GM18517 (cell line): ENCODE results near the gene RELN.

Experiments used
- ATAC-seq: cut with Tn5 transposase; IDR thresholded peaks from one replicate; pipeline ENCODE4 v1.9.1; 2021; ENCODE audit warnings: mild to moderate bottlenecking, moderate library complexity; ENCODE audit not compliant: unreplicated experiment

The RELN gene

GRCh38 chr7:103592844-103593243, 396.6 kb downstream of the RELN start:
- ATAC-seq, result no peak

GRCh38 chr7:103592187-103592586, 397.3 kb downstream of the RELN start:
- ATAC-seq, result no peak

DNA sequence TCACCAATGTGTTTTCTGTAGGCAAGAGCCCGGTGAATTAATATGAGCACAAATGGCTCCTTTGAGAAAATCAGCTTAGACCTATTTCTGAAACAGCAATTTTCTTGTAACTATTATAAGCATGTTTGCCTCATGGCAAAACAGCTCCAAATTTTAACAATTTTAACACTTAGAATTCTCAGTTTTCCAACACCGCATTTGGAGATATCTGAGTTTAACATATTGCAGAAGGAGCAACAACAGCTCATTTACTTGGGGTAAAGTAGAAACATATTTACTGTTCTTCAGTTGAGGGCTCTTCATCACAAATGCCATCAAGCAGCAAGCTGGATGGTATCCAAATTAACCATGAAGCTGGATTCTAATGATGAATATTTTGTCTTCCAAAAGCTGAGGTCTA, 409.4 kb downstream of the RELN start:
- ATAC-seq, result no peak

GRCh38 chr7:103577059-103577458, 412.4 kb downstream of the RELN start:
- no peak for ATAC-seq

- ATAC-seq, result no peak
These were observed 412.8 kb downstream of the RELN start for GRCh38 chr7:103576641-103577040.

DNA sequence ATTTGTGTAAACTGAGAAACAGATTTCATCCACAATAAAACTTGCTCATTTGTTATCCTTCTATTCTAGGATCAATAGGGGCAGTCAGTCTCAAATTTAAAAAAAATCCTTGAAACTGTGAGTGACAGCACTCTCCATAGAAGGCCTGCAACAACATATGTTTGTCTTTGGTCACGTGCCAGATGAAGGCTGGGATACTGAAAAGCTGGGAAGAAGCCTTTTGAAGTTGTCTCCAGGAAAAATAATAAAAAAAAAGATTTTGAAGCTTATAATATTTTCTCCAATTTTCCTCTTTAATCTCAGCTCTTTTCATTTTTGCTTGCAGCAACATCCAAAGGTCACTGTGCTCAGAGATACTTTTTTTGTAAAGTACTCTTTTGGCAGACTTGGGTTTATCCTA, 414.9 kb downstream of the RELN start:
- ATAC-seq, result no peak

GRCh38 chr7:103573479-103574058, 415.9 kb downstream of the RELN start:
- ATAC-seq, result no peak

DNA sequence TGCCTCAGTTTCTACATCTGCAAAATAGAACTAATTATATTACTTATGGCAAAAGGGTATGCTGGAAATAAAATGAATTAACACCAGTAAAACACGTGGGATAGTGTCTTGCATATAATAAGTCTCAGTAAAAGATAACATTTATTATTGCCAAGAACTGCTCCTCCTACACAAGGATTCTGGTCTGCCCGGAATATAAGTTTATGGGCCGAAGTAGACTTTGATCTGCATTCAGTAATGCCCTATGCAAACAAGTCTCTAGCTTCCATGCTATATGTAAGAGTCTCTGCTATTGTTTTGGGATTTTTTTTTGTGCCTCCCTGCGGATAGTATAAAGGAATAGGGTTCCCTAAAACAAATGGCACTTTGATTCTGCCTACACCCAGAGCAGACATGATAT, 417.9 kb downstream of the RELN start:
- no peak for ATAC-seq

DNA sequence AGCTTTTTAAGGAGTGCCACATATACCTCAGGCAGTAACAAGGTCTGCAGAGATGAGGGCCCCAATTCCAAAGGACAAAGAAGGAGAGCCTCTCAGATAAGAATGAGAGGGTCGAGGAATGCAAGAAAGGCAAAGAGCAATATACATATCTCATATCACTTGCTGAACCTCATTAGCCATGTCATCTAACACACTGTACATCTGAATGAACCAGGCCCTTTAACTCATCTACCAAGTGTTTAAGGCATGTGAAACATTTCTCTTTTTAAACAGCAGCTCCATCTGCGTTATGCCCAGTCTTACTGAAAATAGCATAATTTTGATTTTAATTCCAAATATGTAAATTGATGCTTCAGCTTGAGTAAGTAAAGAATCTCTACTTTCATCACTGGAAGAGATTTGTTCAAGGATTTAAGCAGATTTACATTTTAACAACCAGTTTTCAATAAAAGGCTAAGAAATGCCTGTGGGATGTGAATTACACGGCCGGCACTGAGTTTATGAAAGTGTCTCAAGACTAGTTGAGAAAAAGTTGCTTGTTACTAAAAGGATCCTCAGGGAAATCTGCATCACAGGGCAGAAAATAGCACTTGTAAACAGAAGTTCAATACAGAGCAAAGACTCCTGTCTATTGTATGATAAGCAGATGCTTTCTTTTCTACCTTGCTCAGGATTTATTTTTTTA, 419.7 kb downstream of the RELN start:
- no peak for ATAC-seq

DNA sequence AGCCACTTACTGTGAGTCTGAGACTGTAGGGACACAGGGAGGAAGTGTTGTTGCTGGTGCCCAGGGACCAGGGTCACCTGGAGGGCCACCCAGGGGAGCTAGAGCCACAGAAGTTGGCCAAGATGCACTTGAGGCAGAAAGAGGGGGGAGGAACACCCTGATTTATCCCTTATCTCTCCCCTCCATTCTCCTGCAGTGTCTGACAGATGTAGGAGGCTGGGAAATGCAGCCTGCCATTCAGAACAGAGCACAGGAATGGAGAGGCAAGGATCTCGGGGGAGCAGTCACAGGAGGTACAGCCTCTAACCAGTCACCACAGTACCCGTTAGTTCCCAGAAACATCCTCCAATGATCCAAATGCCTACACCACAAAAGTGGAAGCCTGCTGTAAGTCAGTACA, 425.0 kb downstream of the RELN start:
- ATAC-seq, result no peak

- ATAC-seq, result no peak
These were observed 429.3 kb downstream of the RELN start for GRCh38 chr7:103560136-103560535.

- ATAC-seq, result no peak
These were observed 438.4 kb downstream of the RELN start for GRCh38 chr7:103551016-103551415.

- ATAC-seq, result no peak
These were observed 439.7 kb downstream of the RELN start for GRCh38 chr7:103549786-103550185.

GRCh38 chr7:103547451-103548284, 441.8 kb downstream of the RELN start:
- no peak for ATAC-seq

DNA sequence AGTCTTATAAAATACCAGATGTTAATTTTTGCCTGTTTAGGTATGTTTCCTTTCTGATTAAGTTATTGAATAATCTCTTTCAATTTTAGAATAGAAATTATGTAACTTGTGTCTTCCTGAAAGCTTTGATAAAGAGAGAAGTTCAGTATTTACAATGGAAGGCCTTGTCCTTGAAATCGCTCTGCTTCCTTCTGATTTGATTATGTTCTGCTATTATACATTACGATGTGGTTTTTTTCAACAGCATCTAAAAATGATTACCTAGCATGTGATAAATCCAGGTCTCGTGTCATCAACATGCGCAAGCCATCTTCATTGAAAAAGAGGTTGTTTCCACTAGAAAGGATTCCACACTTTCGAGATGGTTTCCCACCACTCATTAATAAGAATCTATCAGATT, 447.0 kb downstream of the RELN start:
- no peak for ATAC-seq

GRCh38 chr7:103541947-103542346, 447.5 kb downstream of the RELN start:
- no peak for ATAC-seq

- no peak for ATAC-seq
These were observed 448.4 kb downstream of the RELN start for GRCh38 chr7:103541026-103541425.

DNA sequence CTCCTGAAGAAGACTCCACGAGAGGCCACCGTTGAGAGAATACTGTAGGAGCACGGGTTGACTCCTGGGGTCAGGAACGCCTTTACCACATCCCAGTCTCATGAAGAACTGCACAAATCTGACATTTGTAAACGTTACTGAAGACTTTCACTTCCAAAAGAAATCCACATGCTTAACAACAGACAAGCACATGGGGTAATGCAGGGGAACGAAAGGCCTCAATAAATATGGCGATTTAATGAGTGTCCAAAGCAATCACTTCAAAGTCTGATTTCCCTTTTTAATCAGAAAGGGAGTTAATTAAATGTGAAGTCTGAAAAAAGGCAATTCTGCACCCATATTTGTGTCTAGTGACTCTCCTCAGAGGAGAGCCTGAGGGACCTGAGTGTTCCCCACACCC, 449.1 kb downstream of the RELN start:
- no peak for ATAC-seq

GRCh38 chr7:103539875-103540274, 449.6 kb downstream of the RELN start:
- ATAC-seq, result no peak

DNA sequence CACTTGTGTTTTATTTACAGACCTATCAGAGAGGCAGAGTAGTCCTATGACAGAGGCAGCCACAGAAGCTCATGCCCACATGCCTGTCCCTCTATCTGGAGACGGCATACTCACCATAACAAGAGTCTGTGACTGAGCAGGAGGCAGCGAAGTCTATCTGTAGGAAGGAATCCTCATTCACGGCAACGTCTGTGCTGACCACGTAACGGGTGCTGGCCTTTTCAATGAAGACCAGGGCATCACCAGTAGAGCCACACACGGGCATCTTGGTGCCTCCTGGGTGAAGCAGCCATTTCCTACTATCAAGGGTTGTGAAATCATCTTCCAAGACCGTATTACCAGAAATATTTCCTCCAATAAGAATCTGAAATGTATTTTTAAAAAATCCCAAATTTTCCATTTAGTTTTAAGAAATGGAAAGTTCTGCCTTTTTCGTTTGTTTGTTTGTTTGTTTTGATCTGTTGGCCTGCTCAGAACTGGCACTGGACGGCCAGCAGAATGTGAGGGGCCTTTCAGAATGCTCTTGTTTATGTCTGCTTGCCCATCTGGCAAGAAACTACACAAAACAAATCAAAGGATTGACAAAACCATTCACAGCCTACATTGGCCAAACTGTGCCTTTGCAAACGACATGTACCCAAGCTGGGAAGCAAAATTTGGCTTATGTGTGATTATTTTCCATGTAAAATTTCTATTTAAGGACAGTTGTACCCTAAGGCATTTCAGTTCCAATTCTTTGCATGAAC, 450.3 kb downstream of the RELN start:
- no peak for ATAC-seq

GRCh38 chr7:103533761-103534160, 455.7 kb downstream of the RELN start:
- ATAC-seq, result no peak
